ENCODE data around the gene ZNF555.

- TF ChIP-seq CTCF (IDR thresholded peaks at IDR 0.05) (no peak), POLR2A (IDR thresholded peaks at IDR 0.05) (no peak), POLR2AphosphoS5 (IDR thresholded peaks at IDR 0.05) (no peak)
Observed at GRCh38 chr19:2816641-2817040, 24.6 kb upstream of the ZNF555 start.
